Endothelial cell of umbilical vein (primary cell): ENCODE data around the gene CUL9. TPM values are rescaled to one million over a fixed set of nuclear protein-coding genes. Genes with fewer than 3 reads are reported as not detected.

Source experiments
- BruUV-seq: library from RNA; stranded (reverse); fragments of 400-500 nt; replicated peaks from 2 replicates; lab custom pipeline; 2021; lab: Mats Ljungman, UMichigan
- CTCF ChIA-PET: fragments of 300-600, 350-600 bp; sonication (Branson Sonifier 250); formaldehyde crosslinking; loops from one replicate; lab custom pipeline; 2021; ENCODE audit warnings: antibody characterized with exemption, inconsistent platforms; lab: Charles Lee
- POLR2A ChIA-PET: fragments of 300-600, 350-600 bp; sonication (Branson Sonifier 250); formaldehyde crosslinking; loops from one replicate; lab custom pipeline; 2021; ENCODE audit warnings: antibody characterized with exemption, inconsistent platforms; lab: Charles Lee
- DNase-seq: peaks from one replicate; pipeline ENCODE4 v3.0.0-alpha.2; 2011; ENCODE audit warnings: low read depth, low spot score
- FAIRE-seq: peaks from 2 replicates; lab custom pipeline; 2011; peaks lifted over from hg19 to GRCh38; lab: Jason Lieb, UNC
- H2AFZ ChIP-seq: 2 replicates; pipeline ENCODE4 v1.6.0; 2012; ENCODE audit warnings: low read depth, low read length, control low read depth, inconsistent platforms
- H3K27ac ChIP-seq: 2 replicates; pipeline ENCODE4 v1.5.1; 2011; ENCODE audit warnings: low read depth, mild to moderate bottlenecking, control low read depth, low read length, moderate library complexity; ENCODE audit not compliant: insufficient read depth
- H3K27me3 ChIP-seq, 2 experiments: 2 replicates each; pipeline versions ENCODE4 v1.6.0 to v1.6.1; 2011; ENCODE audit warnings: low read length in 2 of 2, mixed read lengths in 1 of 2; ENCODE audit not compliant: control insufficient read depth in 2 of 2, insufficient read depth in 2 of 2
- H3K36me3 ChIP-seq, 2 experiments: 2 replicates in 1 of 2; 3 replicates in 1 of 2; pipeline ENCODE4 v1.5.1; 2011; ENCODE audit warnings: low read length in 2 of 2, mild to moderate bottlenecking in 1 of 2, moderate library complexity in 1 of 2; ENCODE audit not compliant: control insufficient read depth in 2 of 2, insufficient read depth in 2 of 2; ENCODE audit errors: extremely low read depth in 1 of 2
- H3K4me1 ChIP-seq: 3 replicates; pipeline ENCODE4 v1.5.1; 2011; ENCODE audit warnings: mild to moderate bottlenecking, low read length; ENCODE audit not compliant: control insufficient read depth, insufficient read depth; ENCODE audit errors: extremely low read depth
- H3K4me2 ChIP-seq: 2 replicates; pipeline ENCODE4 v1.6.1; 2011; ENCODE audit warnings: low read length, control low read depth, mixed read lengths; ENCODE audit not compliant: insufficient read depth
- H3K4me3 ChIP-seq, 3 experiments: fragments of 200-600 bp in 1 of 3; sonication (generic), shearing (Covaris generic) in 1 of 3; replicated peaks in 1 of 3; 2 replicates each; pipeline ENCODE4 v1.5.1; 2011 to 2016; ENCODE audit warnings: control low read depth in 3 of 3, low read length in 3 of 3, mild to moderate bottlenecking in 2 of 3, inconsistent platforms in 1 of 3, low read depth in 1 of 3, moderate library complexity in 1 of 3; ENCODE audit not compliant: insufficient read depth in 1 of 3
- H3K79me2 ChIP-seq: 2 replicates; pipeline ENCODE4 v1.6.0; 2012; ENCODE audit warnings: low read length, inconsistent platforms; ENCODE audit not compliant: control insufficient read depth, insufficient read depth
- H3K9ac ChIP-seq: replicated peaks from 2 replicates; pipeline ENCODE3; 2011; ENCODE audit warnings: low read length, control low read depth; ENCODE audit not compliant: insufficient read depth; ENCODE audit errors: extremely low read depth
- H3K9me1 ChIP-seq: replicated peaks from 3 replicates; pipeline ENCODE4 v1.6.0; 2011; ENCODE audit warnings: mild to moderate bottlenecking, low read length; ENCODE audit not compliant: control insufficient read depth, insufficient read depth; ENCODE audit errors: extremely low read depth
- H3K9me3 ChIP-seq: replicated peaks from 2 replicates; pipeline ENCODE4 v1.5.1; 2012; ENCODE audit warnings: low read length, inconsistent platforms; ENCODE audit not compliant: control insufficient read depth, insufficient read depth
- H4K20me1 ChIP-seq: replicated peaks from 2 replicates; pipeline ENCODE3; 2011; ENCODE audit warnings: mild to moderate bottlenecking, low read length; ENCODE audit not compliant: control insufficient read depth, insufficient read depth; ENCODE audit errors: extremely low read depth
- CTCF ChIP-seq, 2 donors: IDR thresholded peaks; 1 replicate in 1 of 2; 2 replicates in 1 of 2; pipeline ENCODE4 v1.5.1; 2011; ENCODE audit warnings: low read length in 2 of 2, mild to moderate bottlenecking in 2 of 2, moderate library complexity in 2 of 2, control low read depth in 1 of 2, inconsistent platforms in 1 of 2, low read depth in 1 of 2; ENCODE audit not compliant: insufficient read depth in 1 of 2; ENCODE audit errors: extremely low read depth in 1 of 2
- EZH2 ChIP-seq: IDR thresholded peaks from 2 replicates; pipeline ENCODE4 v1.6.1; 2012; ENCODE audit warnings: borderline replicate concordance, low read depth, mild to moderate bottlenecking, moderate library complexity, low read length, inconsistent platforms; ENCODE audit not compliant: severe bottlenecking
- FOS ChIP-seq: IDR thresholded peaks from 2 replicates; pipeline ENCODE4 v1.6.1; 2011; ENCODE audit warnings: mild to moderate bottlenecking, low read length, moderate library complexity, borderline replicate concordance; ENCODE audit not compliant: insufficient read depth
- GATA2 ChIP-seq: IDR thresholded peaks from 2 replicates; pipeline ENCODE4 v1.7.0; 2011; ENCODE audit warnings: low read depth, mild to moderate bottlenecking, moderate library complexity, mixed read lengths, low read length; ENCODE audit not compliant: insufficient read length, insufficient read depth
- JUN ChIP-seq: IDR thresholded peaks from 2 replicates; pipeline ENCODE4 v1.6.1; 2011; ENCODE audit warnings: borderline replicate concordance, low read depth; ENCODE audit not compliant: insufficient read length, insufficient read depth
- MAX ChIP-seq: IDR thresholded peaks from 2 replicates; pipeline ENCODE4 v1.6.1; 2011; ENCODE audit not compliant: insufficient read depth, insufficient read length
- MYC ChIP-seq: IDR thresholded peaks from one replicate; pipeline ENCODE4 v1.6.1; 2011; ENCODE audit warnings: mild to moderate bottlenecking, low read depth, low read length
- POLR2A ChIP-seq: IDR thresholded peaks from 2 replicates; pipeline ENCODE4 v1.6.1; 2012; ENCODE audit warnings: low read depth, mild to moderate bottlenecking, control low read depth, low read length
- POLR2AphosphoS5 ChIP-seq: IDR thresholded peaks from 2 replicates; pipeline ENCODE4 v1.6.1; 2012; ENCODE audit warnings: low read depth, mild to moderate bottlenecking, control low read depth, low read length, moderate library complexity; ENCODE audit not compliant: insufficient read depth
- dilution Hi-C: fragments of 300-500 bp; cut with MboI; formaldehyde crosslinking; loops from one replicate; pipeline ENCODE4 v1.15.0; 2019; ENCODE audit warnings: low sequenced_read_pairs; ENCODE audit not compliant: extremely low pct_ligation_motif_present
- intact Hi-C: fragments of 100-400 bp; cut with micrococcal nuclease; formaldehyde crosslinking; loops from one replicate; pipeline ENCODE4 v1.10.0; 2022
- polyA plus RNA-seq, 4 experiments: library from polyadenylated mRNA; depleted of rRNA in 3 of 4; stranded (reverse) in 3 of 4; unstranded in 1 of 4; fragments of >200 nt; gene quantifications; 2 replicates each; pipeline versions ENCODE4 v1.2.1 to v1.2.3, GENCODE V29; 2011 to 2012; ENCODE audit warnings: missing spikeins in 1 of 4
- total RNA-seq: library from RNA; stranded (reverse); gene quantifications from 2 replicates; pipeline ENCODE4 v1.2.3, GENCODE V29; 2021

The CUL9 gene
- total and polyA plus RNA-seq, 2 donors (not counting 3 experiments of a cell fraction or from before 2014, with no cell fraction given), result 38.7 to 46.0 TPM

- H2AFZ ChIP-seq, result no peak overlapping the region
- FAIRE-seq (no peak), DNase-seq (no peak)
- H3K36me3 ChIP-seq, result no peaks in the 10 kb centered on the region
- TF ChIP-seq MYC (no peak), EZH2 (no peak), JUN (no peak), POLR2AphosphoS5 (no peak), POLR2A (no peak), FOS (no peak), CTCF (IDR thresholded peaks at IDR 0.05; ENCODE audit: extremely low read depth in 1 of 2, insufficient read depth in 1 of 2, low read depth in 1 of 2, low read length in 2 of 2) (no peak), GATA2 (no peak), MAX (no peak)
- H3K9me3 ChIP-seq, result no peaks in the 10 kb centered on the region
- no peaks in the 10 kb centered on the region for H4K20me1 ChIP-seq
- ChIA-PET CTCF (interaction anchor here (1.3 kb wide), 1 partner anchor 10 kb away, joined by 8 read pairs; no protein-coding TSS in a partner anchor), POLR2A (no interaction called here)
- H3K27ac ChIP-seq, result no peak overlapping the region
- no TSS peak for BruUV-seq
- dilution Hi-C loops (no loop called here), intact Hi-C loops (no loop called here)
- no peak overlapping the region for H3K4me2 ChIP-seq
- no peaks in the 10 kb centered on the region for H3K4me1 ChIP-seq
- no peaks in the 10 kb centered on the region for H3K79me2 ChIP-seq
- no peak overlapping the region for H3K4me3 ChIP-seq
- H3K9me1 ChIP-seq, result no peaks in the 10 kb centered on the region
- peaks cover 57 to 66% of the 10 kb centered on the region in 2 experiments for H3K27me3 ChIP-seq
- no peak overlapping the region for H3K9ac ChIP-seq
Observed at GRCh38 chr6:43273707-43274106, 91.7 kb downstream of the CUL9 start.

Other genes starting within 250 kb of the CUL9 start
- 0.42 and 1.2 TPM in 2 replicates for gene GNMT, start 221.4 kb upstream of the CUL9 start, total RNA-seq
- 0.41 and 0.70 TPM in 2 replicates for gene GNMT, start 221.4 kb upstream of the CUL9 start, polyA plus RNA-seq
- gene PEX6, start 203.0 kb upstream of the CUL9 start, total RNA-seq, result 9.9 and 18.1 TPM in 2 replicates
- gene PEX6, start 203.0 kb upstream of the CUL9 start, polyA plus RNA-seq, result 10.8 and 11.2 TPM in 2 replicates
- gene PPP2R5D, start 197.6 kb upstream of the CUL9 start, total RNA-seq, result 45.5 and 51.0 TPM in 2 replicates
- gene PPP2R5D, start 197.6 kb upstream of the CUL9 start, polyA plus RNA-seq, result 58.9 and 60.2 TPM in 2 replicates
- gene MEA1, start 168.2 kb upstream of the CUL9 start, total RNA-seq, result 55.6 and 62.5 TPM in 2 replicates
- gene MEA1, start 168.2 kb upstream of the CUL9 start, polyA plus RNA-seq, result 68.0 and 69.5 TPM in 2 replicates
- gene KLHDC3, start 167.9 kb upstream of the CUL9 start, total RNA-seq, result 84.6 and 84.8 TPM in 2 replicates
- 120 and 130 TPM in 2 replicates for gene KLHDC3, start 167.9 kb upstream of the CUL9 start, polyA plus RNA-seq
- 103 TPM in 2 replicates for gene RRP36, start 160.6 kb upstream of the CUL9 start, total RNA-seq
- 35.9 and 40.2 TPM in 2 replicates for gene RRP36, start 160.6 kb upstream of the CUL9 start, polyA plus RNA-seq
- gene CUL7, start 128.3 kb upstream of the CUL9 start, total RNA-seq, result 29.4 and 29.7 TPM in 2 replicates
- 33.7 and 35.4 TPM in 2 replicates for gene CUL7, start 128.3 kb upstream of the CUL9 start, polyA plus RNA-seq
- gene MRPL2, start 122.8 kb upstream of the CUL9 start, total RNA-seq, result 59.7 and 63.6 TPM in 2 replicates
- 37.6 and 43.1 TPM in 2 replicates for gene MRPL2, start 122.8 kb upstream of the CUL9 start, polyA plus RNA-seq
- gene KLC4, start 122.6 kb upstream of the CUL9 start, total RNA-seq, result 26.8 and 26.9 TPM in 2 replicates
- gene KLC4, start 122.6 kb upstream of the CUL9 start, polyA plus RNA-seq, result 17.4 and 17.7 TPM in 2 replicates
- gene PTK7, start 105.9 kb upstream of the CUL9 start, total RNA-seq, result 65.3 and 65.6 TPM in 2 replicates
- 41.9 and 44.6 TPM in 2 replicates for gene PTK7, start 105.9 kb upstream of the CUL9 start, polyA plus RNA-seq
- gene SRF, start 10.9 kb upstream of the CUL9 start, total RNA-seq, result 34.4 and 36.2 TPM in 2 replicates
- 55.8 and 61.5 TPM in 2 replicates for gene SRF, start 10.9 kb upstream of the CUL9 start, polyA plus RNA-seq
- 34.3 and 37.7 TPM in 2 replicates for gene DNPH1, start 47.3 kb downstream of the CUL9 start, total RNA-seq
- gene DNPH1, start 47.3 kb downstream of the CUL9 start, polyA plus RNA-seq, result 120 and 131 TPM in 2 replicates
- 0.12 TPM in 1 of 2 replicates, not detected in the other for gene TTBK1, start 61.3 kb downstream of the CUL9 start, total RNA-seq
- 0.06 TPM in 2 replicates for gene TTBK1, start 61.3 kb downstream of the CUL9 start, polyA plus RNA-seq
- gene SLC22A7, start 116.1 kb downstream of the CUL9 start, total RNA-seq, result not detected in 2 replicates
- not detected in 2 replicates for gene SLC22A7, start 116.1 kb downstream of the CUL9 start, polyA plus RNA-seq
- not detected in 2 replicates for gene CRIP3, start 126.6 kb downstream of the CUL9 start, total RNA-seq
- gene CRIP3, start 126.6 kb downstream of the CUL9 start, polyA plus RNA-seq, result not detected in 2 replicates
- gene ZNF318, start 187.5 kb downstream of the CUL9 start, total RNA-seq, result 13.0 and 13.6 TPM in 2 replicates
- 7.1 and 7.8 TPM in 2 replicates for gene ZNF318, start 187.5 kb downstream of the CUL9 start, polyA plus RNA-seq
- gene ABCC10, start 245.3 kb downstream of the CUL9 start, total RNA-seq, result 34.8 and 37.9 TPM in 2 replicates
- gene ABCC10, start 245.3 kb downstream of the CUL9 start, polyA plus RNA-seq, result 29.2 and 32.9 TPM in 2 replicates